GM21367 (cell line): ENCODE data around the gene ATP5PO.

Experiments
- ATAC-seq: cut with Tn5 transposase; IDR thresholded peaks from one replicate; pipeline ENCODE4 v1.9.1; 2021; ENCODE audit not compliant: unreplicated experiment

The ATP5PO gene

DNA sequence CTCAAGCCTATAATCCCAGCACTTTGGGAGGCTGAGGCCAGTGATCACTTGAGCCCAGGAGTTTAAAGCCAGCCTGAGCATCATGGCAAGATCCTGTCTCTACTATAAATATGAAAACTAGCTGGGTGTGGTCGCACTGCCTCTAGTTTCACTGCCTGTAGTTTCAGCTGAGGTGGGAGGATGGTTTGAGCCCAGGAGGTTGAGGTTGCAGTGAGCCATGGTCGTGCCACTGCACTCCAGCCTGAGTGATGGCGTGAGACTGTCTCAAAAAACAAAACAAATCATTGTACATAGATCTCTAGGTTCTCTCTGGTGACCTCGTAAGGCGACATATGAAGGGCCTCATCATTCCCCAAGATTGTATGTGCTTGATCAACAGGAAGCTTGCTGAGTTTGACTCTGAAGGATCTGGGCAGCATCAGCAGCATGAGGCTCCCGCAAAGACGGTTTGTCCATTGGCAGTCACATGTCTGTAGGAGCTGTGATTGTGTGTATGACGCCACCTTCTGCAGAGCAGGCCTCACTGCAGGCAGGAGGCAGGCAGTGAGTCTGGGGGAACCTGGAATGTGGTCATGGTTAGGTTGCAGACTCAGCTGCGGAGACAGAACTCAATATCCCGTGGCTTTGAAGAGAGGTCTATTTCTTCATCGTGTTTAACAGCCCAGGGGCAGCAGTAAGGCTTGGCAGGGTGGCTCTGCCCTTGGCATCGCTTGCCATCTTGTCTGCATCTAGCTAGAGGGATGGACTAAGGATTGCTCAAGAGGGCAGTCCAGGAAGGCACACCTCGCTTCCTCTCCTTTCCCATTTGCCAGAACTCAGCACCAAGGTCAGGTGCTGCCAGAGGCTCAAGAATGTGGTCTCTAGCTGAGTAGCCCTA is 14.0 kb downstream of the ATP5PO start:
- no peak for ATAC-seq

GRCh38 chr21:33899199-33899598 is 16.4 kb downstream of the ATP5PO start:
- ATAC-seq, result no peak

DNA sequence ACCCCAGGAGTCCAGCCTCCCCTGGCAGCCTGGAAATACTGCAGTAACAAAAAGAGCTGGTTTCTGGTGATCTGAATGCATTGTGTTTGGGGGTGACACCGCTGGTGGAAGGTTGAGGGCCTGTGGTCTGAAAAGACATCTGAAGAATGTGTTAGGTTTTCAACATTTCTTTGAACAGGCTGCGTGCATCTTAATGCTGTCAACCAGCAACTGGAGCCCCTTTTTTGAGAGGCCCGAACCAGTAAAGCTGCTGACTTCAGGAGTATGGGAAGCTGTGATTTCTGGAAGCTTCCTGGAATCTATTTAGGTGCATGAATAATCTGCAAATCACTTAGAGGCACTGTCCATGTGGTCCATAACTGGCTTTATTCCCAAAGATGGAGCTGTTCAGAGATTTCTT is 17.0 kb downstream of the ATP5PO start:
- ATAC-seq, result no peak

GRCh38 chr21:33897739-33898138 is 17.9 kb downstream of the ATP5PO start:
- no peak for ATAC-seq

DNA sequence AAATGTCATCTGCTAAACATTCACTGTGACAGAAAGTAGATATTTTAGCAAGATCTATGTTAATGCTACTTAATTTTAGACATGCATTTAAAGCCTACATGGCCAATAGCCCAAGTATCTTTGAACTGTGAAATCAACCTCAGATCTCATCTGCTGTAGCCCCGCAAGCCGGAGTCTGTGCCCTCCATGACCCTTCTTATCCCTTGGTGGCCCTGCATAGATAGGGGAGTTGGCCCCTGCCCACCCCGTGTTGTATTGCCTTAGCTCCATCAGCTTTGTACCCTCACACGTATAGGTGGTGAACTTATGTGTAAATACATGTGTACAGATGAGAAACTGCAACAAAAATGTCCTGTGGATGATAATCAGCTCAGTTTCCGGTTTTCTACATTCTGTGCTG is 18.5 kb downstream of the ATP5PO start:
- no peak for ATAC-seq

- no peak for ATAC-seq
These were observed 18.9 kb downstream of the ATP5PO start for GRCh38 chr21:33896691-33897090.

DNA sequence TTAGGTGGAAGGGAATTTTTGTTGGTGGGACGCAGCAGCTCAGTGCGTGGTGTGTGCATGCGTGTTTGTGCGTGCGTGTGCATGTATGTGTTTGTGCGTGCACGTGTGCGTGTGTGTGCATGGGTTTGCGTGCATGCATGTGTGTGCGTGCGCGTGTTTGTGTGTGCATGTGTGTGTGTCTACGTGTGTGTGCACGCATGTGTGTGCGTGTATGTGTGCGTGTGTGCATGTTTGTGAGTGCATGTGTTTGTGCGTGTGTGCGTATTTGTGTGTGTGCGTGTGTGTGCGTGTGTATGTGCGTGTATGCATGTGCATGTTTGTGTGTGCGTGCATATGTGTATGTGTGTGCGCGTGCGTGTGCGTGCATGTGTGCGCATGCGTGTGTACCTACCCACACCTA is 20.2 kb downstream of the ATP5PO start:
- no peak for ATAC-seq

DNA sequence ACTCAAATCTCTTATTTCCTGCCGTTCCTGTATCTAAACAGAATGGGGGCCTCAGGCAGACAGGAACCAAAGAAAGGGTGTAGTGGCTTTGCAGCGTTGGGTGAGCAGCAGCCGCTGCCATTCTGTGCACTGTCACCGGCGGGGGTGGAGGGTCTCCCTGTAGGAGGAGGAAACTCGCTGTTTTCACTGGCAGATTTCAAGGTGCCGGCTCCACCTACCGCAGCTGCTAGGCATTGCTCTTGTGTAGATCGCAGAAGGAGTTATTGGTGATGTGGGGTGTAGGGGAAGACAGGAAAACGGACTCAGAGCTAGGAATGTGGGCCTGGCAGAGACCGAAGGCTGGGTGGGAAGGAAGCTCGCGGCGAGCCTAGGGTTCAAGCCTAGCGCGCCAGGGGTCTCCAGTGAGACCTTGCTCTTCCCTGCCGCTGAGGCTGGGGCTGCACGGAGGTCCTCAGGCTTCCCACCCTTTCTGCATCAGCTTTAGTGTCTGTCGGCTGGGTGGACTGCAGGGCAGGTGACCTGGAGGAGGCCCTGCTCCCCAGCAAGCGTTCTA is 20.8 kb downstream of the ATP5PO start:
- no peak for ATAC-seq

DNA sequence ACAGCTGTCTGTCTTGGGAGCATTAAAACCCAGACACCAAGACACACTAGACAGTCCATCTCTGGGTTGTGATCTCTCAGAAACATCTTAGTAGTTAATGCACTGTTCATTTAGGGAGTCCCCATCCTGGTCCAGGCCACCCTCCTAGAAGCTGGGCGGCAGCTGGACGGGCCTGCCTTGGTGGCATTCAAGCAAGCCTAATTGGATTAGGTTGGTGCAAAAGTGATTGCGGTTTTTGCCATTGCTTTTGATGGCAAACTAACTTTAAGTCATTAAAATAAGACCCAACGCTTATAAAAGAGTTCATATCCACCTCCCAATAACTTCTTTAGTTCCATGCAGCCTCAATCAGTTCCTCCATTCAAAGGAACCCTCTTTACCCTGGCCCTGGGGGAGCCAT is 21.7 kb downstream of the ATP5PO start:
- no peak for ATAC-seq

- no peak for ATAC-seq
These were observed 22.8 kb downstream of the ATP5PO start for GRCh38 chr21:33892853-33893252.

- ATAC-seq, result no peak
These were observed 25.4 kb downstream of the ATP5PO start for GRCh38 chr21:33890187-33890586.

GRCh38 chr21:33886321-33886720 is 29.3 kb downstream of the ATP5PO start:
- ATAC-seq, result no peak

GRCh38 chr21:33885172-33885514 is 30.5 kb downstream of the ATP5PO start:
- no peak for ATAC-seq

GRCh38 chr21:33884376-33885171 is 31.0 kb downstream of the ATP5PO start:
- no peak for ATAC-seq

- ATAC-seq, result no peak
These were observed 32.5 kb downstream of the ATP5PO start for GRCh38 chr21:33883118-33883517.

DNA sequence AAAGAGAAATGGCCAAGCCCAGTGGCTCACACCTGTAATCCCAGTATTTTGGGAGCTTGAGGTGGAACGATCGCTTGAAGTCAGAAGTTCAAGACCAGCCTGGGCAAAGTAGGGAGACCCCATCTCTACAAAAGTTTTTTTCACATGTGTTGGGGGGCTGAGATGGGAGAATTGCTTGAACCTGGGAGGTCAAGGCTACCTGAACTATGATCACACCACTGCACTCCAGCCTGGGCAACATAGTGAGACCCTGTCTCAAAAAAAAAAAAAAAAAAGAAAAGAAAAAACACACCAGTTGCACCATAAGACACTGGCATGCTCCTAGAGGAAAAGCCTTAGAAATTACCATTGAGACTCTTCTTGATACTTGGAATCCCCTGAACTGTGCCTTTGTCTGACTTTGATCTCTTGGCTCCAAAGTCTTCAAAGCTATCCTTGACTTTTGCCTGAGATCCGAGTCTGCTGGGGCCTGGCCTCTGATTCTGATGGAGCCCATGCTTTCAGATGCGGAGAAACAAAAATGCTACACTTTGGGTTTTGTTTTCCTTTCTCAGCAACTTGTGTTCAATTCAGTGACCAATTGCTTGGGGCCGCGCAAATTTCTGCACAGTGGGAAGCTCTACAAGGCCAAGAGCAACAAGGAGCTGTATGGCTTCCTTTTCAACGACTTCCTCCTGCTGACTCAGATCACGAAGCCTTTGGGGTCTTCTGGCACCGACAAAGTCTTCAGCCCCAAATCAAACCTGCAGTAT is 33.7 kb downstream of the ATP5PO start:
- no peak for ATAC-seq

- no peak for ATAC-seq
These were observed 35.0 kb downstream of the ATP5PO start for GRCh38 chr21:33880626-33881025.

- ATAC-seq, result no peak
These were observed 36.8 kb downstream of the ATP5PO start for GRCh38 chr21:33878824-33879223.

- ATAC-seq, result no peak
These were observed 40.4 kb downstream of the ATP5PO start for GRCh38 chr21:33875026-33875695.

GRCh38 chr21:33874161-33874560 is 41.4 kb downstream of the ATP5PO start:
- ATAC-seq, result no peak
